ENCODE data around the gene SPAG9. TPM values are rescaled to one million over a fixed set of nuclear protein-coding genes. Genes with fewer than 3 reads are reported as not detected.

The SPAG9 gene
- total and polyA plus RNA-seq, 2 of the 8 experiments (the other 6 are each of a cell fraction or from before 2014, with no cell fraction given), result 9.8 to 63.8 TPM

DNA sequence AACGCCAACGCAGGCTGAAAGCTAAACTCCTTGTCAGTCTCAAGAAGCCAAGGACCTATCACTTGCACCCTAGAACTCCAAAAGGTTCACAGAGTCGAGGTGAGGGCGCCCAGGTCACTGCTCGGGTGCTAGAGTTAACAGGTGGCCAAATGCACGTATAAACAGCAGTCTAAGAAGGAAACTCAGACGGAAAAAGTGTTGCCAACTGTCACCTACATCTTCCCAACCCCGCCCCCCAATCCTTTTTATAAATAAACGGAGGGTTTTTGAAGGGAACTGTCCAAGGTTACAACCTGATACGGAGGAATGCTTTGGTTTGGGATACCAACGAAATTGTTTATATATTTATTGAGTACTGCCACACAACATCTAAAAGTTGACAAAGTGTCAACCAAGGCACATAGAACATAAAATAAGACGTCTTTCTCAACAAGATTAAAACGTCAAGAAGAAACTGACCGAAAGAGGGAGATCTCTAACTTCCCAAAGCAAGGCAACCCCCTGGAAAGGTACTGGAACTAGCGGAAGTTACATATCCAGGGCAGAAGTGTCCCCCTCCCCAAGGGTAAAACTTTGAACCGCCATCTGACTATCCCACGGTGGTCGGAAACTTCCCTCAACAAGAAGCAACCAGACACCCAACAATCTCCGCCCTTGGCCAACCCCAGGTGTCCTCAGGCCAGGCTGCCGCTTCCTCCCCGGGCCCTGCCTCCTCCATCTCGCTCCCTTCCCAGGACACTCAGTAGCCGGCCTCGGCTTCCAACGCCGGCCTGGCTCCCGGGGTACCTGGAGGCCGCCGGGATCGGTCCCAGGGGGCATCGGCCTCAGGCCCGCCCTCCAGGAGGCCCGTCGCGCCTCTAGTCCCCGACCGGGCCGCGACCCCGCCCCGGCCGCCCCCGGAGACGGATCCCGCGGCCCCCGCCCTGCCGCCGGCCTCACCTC is 982 bp downstream of the SPAG9 start:
- DNase-seq (ENCODE audit: low read depth in 1 of 2, low spot score in 2 of 2) (peak in 1 of 2 experiments; percentile 71), FAIRE-seq (no peak)
- Histone ChIP-seq H4K20me1 (replicated peaks in 1 of 2; ENCODE audit: control insufficient read depth in 1 of 2, insufficient read depth in 2 of 2, low read length in 2 of 2) (peaks cover 5 to 15% of the 10 kb centered on the region in 2 experiments), H3K27me3 (replicated peaks in 1 of 4; ENCODE audit: control insufficient read depth in 3 of 4, extremely low read depth in 1 of 4, insufficient read depth in 3 of 4, low read length in 3 of 4) (no peaks in the 10 kb centered on the region), H3K79me1 (ENCODE audit: low read depth, low read length) (peaks cover 7% of the 10 kb centered on the region; the same call in 1 of the 2 replicates), H3K79me2 (ENCODE audit: control insufficient read depth in 1 of 2, insufficient read depth in 2 of 2, low read length in 2 of 2) (peaks cover 0 to 50% of the 10 kb centered on the region in 2 experiments; a peak in 2 of 4 replicates), H4K5ac (ENCODE audit: insufficient read length, low read depth, low read length) (no peak overlapping the region), H3K36me3 (ENCODE audit: control insufficient read depth in 2 of 4, insufficient read depth in 4 of 4, low read length in 3 of 4) (no peaks in the 10 kb centered on the region), H2BK12ac (ENCODE audit: low read depth, low read length) (no peak overlapping the region), H2BK15ac (ENCODE audit: low read length) (no peak overlapping the region), H4K91ac (replicated peaks; ENCODE audit: insufficient read length, low read length) (no peak overlapping the region), H3K23ac (ENCODE audit: insufficient read length) (no peak overlapping the region), H3K4me2 (ENCODE audit: insufficient read depth in 1 of 2, low read depth in 2 of 2, low read length in 2 of 2) (peak overlapping the region; percentile 84 to 93), H2BK20ac (ENCODE audit: low read length) (no peak overlapping the region), H3K18ac (ENCODE audit: extremely low read depth, low read length) (no peak overlapping the region), H2BK5ac (ENCODE audit: low read depth, low read length) (peak overlapping the region; percentile 91; the same call in 1 of the 2 replicates), H4K8ac (ENCODE audit: extremely low read depth, insufficient read depth, low read length) (peak overlapping the region; percentile 89), H3K4ac (replicated peaks; ENCODE audit: insufficient read length, low read depth, low read length) (no peak overlapping the region), H2BK120ac (replicated peaks; ENCODE audit: low read depth, low read length) (no peak overlapping the region), H3K23me2 (ENCODE audit: low read depth, low read length) (peaks cover 11% of the 10 kb centered on the region), H2AFZ (ENCODE audit: low read length) (no peak overlapping the region), H3K4me1 (replicated peaks in 1 of 4; ENCODE audit: control insufficient read depth in 3 of 4, insufficient read depth in 4 of 4, low read length in 3 of 4) (peaks cover 0 to 5% (median 4%) of the 10 kb centered on the region in 4 experiments; a peak in 4 of 7 replicates), H3K27ac (ENCODE audit: low read depth, low read length) (peak overlapping the region; percentile 88; the same call in 1 of the 2 replicates), H3K56ac (replicated peaks; ENCODE audit: insufficient read length, low read depth, low read length) (no peak overlapping the region), H2AK5ac (ENCODE audit: low read depth, low read length) (no peak overlapping the region), H3K14ac (ENCODE audit: insufficient read length) (no peak overlapping the region), H3K9me3 (ENCODE audit: insufficient read depth in 2 of 2, low read depth in 1 of 2, low read length in 1 of 2) (no peaks in the 10 kb centered on the region), H3K9ac (replicated peaks in 1 of 4; ENCODE audit: extremely low read depth in 1 of 4, low read depth in 3 of 4, low read length in 3 of 4) (peak overlapping the region; percentile 61 to 89 (median 81)), H3K4me3 (ENCODE audit: extremely low read depth in 1 of 4, insufficient read depth in 2 of 4, low read depth in 3 of 4, low read length in 4 of 4) (peak overlapping the region; percentile 83 to 100 (median 96))
- WGBS, 2 experiments (ENCODE audit: extremely low coverage in 1 of 2, insufficient coverage in 1 of 2, insufficient read length in 1 of 2, insufficient replicate concordance in 2 of 2, low coverage in 1 of 2, low lambda C conversion rate in 2 of 2, missing lambda C conversion rate in 1 of 2), result 13% methylated on average over 23 of the region's 49 CpGs; no CpG with 5 or more reads in 1 of the 2 experiments
- POLR2A ChIA-PET (ENCODE audit: partially characterized antibody), result interaction anchor here (0.8 to 3.3 kb wide), 9 partner anchors 11 to 174 kb away, joined by 3 to 17 read pairs (median 5); partner anchors contain the start of gene NME1
- CTCF ChIA-PET (ENCODE audit: partially characterized antibody), result interaction anchor here (0.6 to 1.4 kb wide), 8 partner anchors 16 to 118 kb away, joined by 3 to 6 read pairs (median 3); partner anchors contain the start of gene NME1
- TF ChIP-seq, protein P1, sequence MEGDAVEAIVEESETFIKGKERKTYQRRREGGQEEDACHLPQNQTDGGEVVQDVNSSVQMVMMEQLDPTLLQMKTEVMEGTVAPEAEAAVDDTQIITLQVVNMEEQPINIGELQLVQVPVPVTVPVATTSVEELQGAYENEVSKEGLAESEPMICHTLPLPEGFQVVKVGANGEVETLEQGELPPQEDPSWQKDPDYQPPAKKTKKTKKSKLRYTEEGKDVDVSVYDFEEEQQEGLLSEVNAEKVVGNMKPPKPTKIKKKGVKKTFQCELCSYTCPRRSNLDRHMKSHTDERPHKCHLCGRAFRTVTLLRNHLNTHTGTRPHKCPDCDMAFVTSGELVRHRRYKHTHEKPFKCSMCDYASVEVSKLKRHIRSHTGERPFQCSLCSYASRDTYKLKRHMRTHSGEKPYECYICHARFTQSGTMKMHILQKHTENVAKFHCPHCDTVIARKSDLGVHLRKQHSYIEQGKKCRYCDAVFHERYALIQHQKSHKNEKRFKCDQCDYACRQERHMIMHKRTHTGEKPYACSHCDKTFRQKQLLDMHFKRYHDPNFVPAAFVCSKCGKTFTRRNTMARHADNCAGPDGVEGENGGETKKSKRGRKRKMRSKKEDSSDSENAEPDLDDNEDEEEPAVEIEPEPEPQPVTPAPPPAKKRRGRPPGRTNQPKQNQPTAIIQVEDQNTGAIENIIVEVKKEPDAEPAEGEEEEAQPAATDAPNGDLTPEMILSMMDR (IDR thresholded peaks at IDR 0.05; ENCODE audit: control extremely low read depth in 1 of 3, insufficient read depth in 1 of 3, low read depth in 1 of 3, low read length in 3 of 3), result peak in 1 of 3 experiments; percentile 35; a peak in 1 of 4 replicates
- TF ChIP-seq SIX5 (IDR thresholded peaks at IDR 0.05; ENCODE audit: low read depth, low read length), result no peak
- TF ChIP-seq CHD1 (IDR thresholded peaks at IDR 0.05; ENCODE audit: low read depth, low read length), result no peak
- peak; percentile 52 to 91; a peak in 3 of 4 replicates for TF ChIP-seq SIN3A (conservative IDR thresholded peaks at IDR 0.05 in 1 of 2, IDR thresholded peaks at IDR 0.05 in 1 of 2; ENCODE audit: low read depth in 1 of 2, low read length in 2 of 2)
- no peak for TF ChIP-seq NRF1 (IDR thresholded peaks at IDR 0.05; ENCODE audit: low read depth, low read length)
- TF ChIP-seq ASH2L (IDR thresholded peaks at IDR 0.05; ENCODE audit: low read length), result peak; percentile 37
- peak; percentile 34 to 46 for TF ChIP-seq RAD21 (IDR thresholded peaks at IDR 0.05 in 1 of 2, conservative IDR thresholded peaks at IDR 0.05 in 1 of 2; ENCODE audit: low read depth in 2 of 2, low read length in 2 of 2)

All from H1 (cell line).